Bladder microvascular endothelial cell (primary cell): Measurements from ENCODE around the gene BTBD3. TPM values are rescaled to one million over a fixed set of nuclear protein-coding genes. Genes with fewer than 3 reads are reported as not detected.

Source experiments
- total RNA-seq: library from RNA; depleted of rRNA; stranded (reverse); fragments of >200 nt; gene quantifications from 2 replicates; pipeline ENCODE4 v1.2.3, GENCODE V29; 2014

BTBD3 gene
- 43.7 and 78.5 TPM in 2 replicates for total RNA-seq

DNA sequence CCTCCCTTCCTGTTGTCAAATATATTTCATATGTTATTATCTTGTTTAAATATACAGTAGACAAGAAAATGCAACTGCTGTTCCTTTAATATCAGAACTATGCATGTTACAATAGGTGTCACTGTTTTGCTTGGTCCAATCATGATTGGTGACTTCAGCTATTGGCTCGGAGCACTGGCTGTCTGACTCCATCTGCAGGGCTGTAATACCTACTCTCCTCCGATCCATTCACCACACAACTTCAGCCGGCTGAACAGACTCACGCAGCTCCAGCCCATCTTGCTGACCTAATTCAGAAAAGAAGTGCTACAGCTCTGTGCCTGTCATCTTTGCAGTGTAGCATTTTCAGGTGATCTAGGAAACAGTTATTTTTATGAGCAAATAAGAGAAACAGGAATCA is at the start of gene BTBD3:
TSS of gene BTBD3 (plus strand) at position 231 of the 400 bp plus-strand sequence. CDS start 383 bp downstream, outside the sequence.

